H1 (cell line): ENCODE data around the gene KLF4. TPM values are rescaled to one million over a fixed set of nuclear protein-coding genes. Genes with fewer than 3 reads are reported as not detected.

Experiments used
- CTCF ChIA-PET: fragments of 300-600 bp; sonication (Branson Sonifier 250); formaldehyde crosslinking; loops from one replicate; lab custom pipeline; 2021; ENCODE audit not compliant: partially characterized antibody; lab: Charles Lee
- POLR2A ChIA-PET: fragments of 300-600 bp; sonication (Branson Sonifier 250); formaldehyde crosslinking; loops from one replicate; lab custom pipeline; 2021; ENCODE audit warnings: inconsistent platforms; ENCODE audit not compliant: partially characterized antibody; lab: Charles Lee
- DNase-seq, 2 experiments: peaks; one replicate each; pipeline versions ENCODE4 v3.0.0 to v3.0.0-alpha.2; 2010 to 2022; ENCODE audit warnings: low spot score in 2 of 2, low read depth in 1 of 2, mixed read lengths in 1 of 2
- FAIRE-seq: peaks from 2 replicates; lab custom pipeline; 2011; peaks lifted over from hg19 to GRCh38; lab: Jason Lieb, UNC
- H2AFZ ChIP-seq: 2 replicates; pipeline ENCODE4 v1.8.1; 2012; ENCODE audit warnings: low read length, inconsistent platforms
- H2AK5ac ChIP-seq: 2 replicates; pipeline ENCODE4 v1.6.1; 2013; ENCODE audit warnings: low read depth, low read length
- H2BK120ac ChIP-seq: replicated peaks from 2 replicates; pipeline ENCODE3; 2013; ENCODE audit warnings: low read depth, low read length, inconsistent platforms
- H2BK12ac ChIP-seq: 2 replicates; pipeline ENCODE4 v1.6.1; 2013; ENCODE audit warnings: low read depth, low read length
- H2BK15ac ChIP-seq: 2 replicates; pipeline ENCODE4 v1.6.1; 2013; ENCODE audit warnings: low read length
- H2BK20ac ChIP-seq: 2 replicates; pipeline ENCODE4 v1.6.1; 2013; ENCODE audit warnings: low read length
- H2BK5ac ChIP-seq: 2 replicates; pipeline ENCODE4 v1.6.1; 2013; ENCODE audit warnings: low read depth, low read length
- H3K14ac ChIP-seq: 2 replicates; pipeline ENCODE4 v1.6.1; 2013; ENCODE audit warnings: inconsistent platforms; ENCODE audit not compliant: insufficient read length
- H3K18ac ChIP-seq: 2 replicates; pipeline ENCODE4 v1.6.1; 2013; ENCODE audit warnings: low read length; ENCODE audit errors: extremely low read depth
- H3K23ac ChIP-seq: 2 replicates; pipeline ENCODE4 v1.6.1; 2013; ENCODE audit warnings: inconsistent platforms; ENCODE audit not compliant: insufficient read length
- H3K23me2 ChIP-seq: 2 replicates; pipeline ENCODE4 v1.6.1; 2013; ENCODE audit warnings: low read depth, low read length
- H3K27ac ChIP-seq: 2 replicates; pipeline ENCODE4 v1.6.1; 2011; ENCODE audit warnings: low read depth, low read length, inconsistent platforms
- H3K27me3 ChIP-seq, 4 experiments: replicated peaks in 1 of 4; 1 replicate in 1 of 4; 2 replicates in 3 of 4; pipeline versions ENCODE4 v1.6.1 to v1.8.1; 2011 to 2013; ENCODE audit warnings: low read length in 3 of 4, mild to moderate bottlenecking in 3 of 4, inconsistent platforms in 2 of 4, mixed read lengths in 2 of 4, moderate library complexity in 1 of 4; ENCODE audit not compliant: control insufficient read depth in 3 of 4, insufficient read depth in 3 of 4; ENCODE audit errors: extremely low read depth in 1 of 4
- H3K36me3 ChIP-seq, 4 experiments: 2 replicates each; pipeline versions ENCODE4 v1.6.1 to v1.8.1; 2011 to 2013; ENCODE audit warnings: mild to moderate bottlenecking in 4 of 4, low read length in 3 of 4, moderate library complexity in 2 of 4, control low read depth in 1 of 4, inconsistent platforms in 1 of 4; ENCODE audit not compliant: insufficient read depth in 4 of 4, control insufficient read depth in 2 of 4
- H3K4ac ChIP-seq: replicated peaks from 2 replicates; pipeline ENCODE3; 2013; ENCODE audit warnings: low read length, low read depth, mixed read lengths, inconsistent platforms; ENCODE audit not compliant: insufficient read length
- H3K4me1 ChIP-seq, 4 experiments: replicated peaks in 1 of 4; 1 replicate in 1 of 4; 2 replicates in 3 of 4; pipeline versions ENCODE4 v1.6.1 to v1.8.1; 2011 to 2013; ENCODE audit warnings: low read length in 3 of 4, inconsistent platforms in 2 of 4, mixed read lengths in 1 of 4; ENCODE audit not compliant: insufficient read depth in 4 of 4, control insufficient read depth in 3 of 4
- H3K4me2 ChIP-seq, 2 experiments: 2 replicates each; pipeline versions ENCODE4 v1.6.1 to v1.8.1; 2011 to 2013; ENCODE audit warnings: low read depth in 2 of 2, low read length in 2 of 2, control low read depth in 1 of 2, inconsistent platforms in 1 of 2, mild to moderate bottlenecking in 1 of 2; ENCODE audit not compliant: insufficient read depth in 1 of 2
- H3K4me3 ChIP-seq, 4 experiments: fragments of 200-600, 300-600 bp in 1 of 4; sonication (generic), shearing (Covaris generic), sonication (Bioruptor Twin) in 1 of 4; 2 replicates each; pipeline versions ENCODE4 v1.5.1 to v1.8.1; 2011 to 2016; ENCODE audit warnings: low read length in 4 of 4, low read depth in 3 of 4, control low read depth in 2 of 4, inconsistent platforms in 2 of 4, mild to moderate bottlenecking in 2 of 4, mixed read lengths in 1 of 4, moderate library complexity in 1 of 4; ENCODE audit not compliant: insufficient read depth in 2 of 4; ENCODE audit errors: extremely low read depth in 1 of 4
- H3K56ac ChIP-seq: replicated peaks from 2 replicates; pipeline ENCODE3; 2013; ENCODE audit warnings: low read depth, mild to moderate bottlenecking, mixed read lengths, low read length, inconsistent platforms; ENCODE audit not compliant: insufficient read length
- H3K79me1 ChIP-seq: 2 replicates; pipeline ENCODE4 v1.6.1; 2013; ENCODE audit warnings: low read depth, low read length, control low read depth
- H3K79me2 ChIP-seq, 2 experiments: 2 replicates each; pipeline versions ENCODE4 v1.6.1 to v1.8.1; 2012 to 2013; ENCODE audit warnings: low read length in 2 of 2, mild to moderate bottlenecking in 2 of 2, inconsistent platforms in 1 of 2; ENCODE audit not compliant: insufficient read depth in 2 of 2, control insufficient read depth in 1 of 2
- H3K9ac ChIP-seq, 4 experiments: replicated peaks in 1 of 4; 1 replicate in 1 of 4; 2 replicates in 3 of 4; pipeline versions ENCODE4 v1.6.1 to v1.8.1; 2011 to 2013; ENCODE audit warnings: low read depth in 3 of 4, low read length in 3 of 4, control low read depth in 2 of 4, mild to moderate bottlenecking in 2 of 4, moderate library complexity in 2 of 4, inconsistent platforms in 1 of 4; ENCODE audit errors: extremely low read depth in 1 of 4
- H3K9me3 ChIP-seq, 2 experiments: 2 replicates each; pipeline versions ENCODE4 v1.6.1 to v1.8.1; 2012 to 2013; ENCODE audit warnings: mild to moderate bottlenecking in 2 of 2, moderate library complexity in 2 of 2, control low read depth in 1 of 2, inconsistent platforms in 1 of 2, low read depth in 1 of 2, low read length in 1 of 2, mixed read lengths in 1 of 2; ENCODE audit not compliant: insufficient read depth in 2 of 2
- H4K20me1 ChIP-seq, 2 experiments: replicated peaks in 1 of 2; 2 replicates each; pipeline versions ENCODE3 to v1.8.1; 2011 to 2013; ENCODE audit warnings: inconsistent platforms in 2 of 2, low read length in 2 of 2, mild to moderate bottlenecking in 1 of 2; ENCODE audit not compliant: insufficient read depth in 2 of 2, control insufficient read depth in 1 of 2
- H4K5ac ChIP-seq: 2 replicates; pipeline ENCODE4 v1.6.1; 2013; ENCODE audit warnings: low read length, low read depth, mixed read lengths, inconsistent platforms; ENCODE audit not compliant: insufficient read length
- H4K8ac ChIP-seq: 2 replicates; pipeline ENCODE4 v1.8.0; 2013; ENCODE audit warnings: mild to moderate bottlenecking, moderate library complexity, low read length, inconsistent platforms; ENCODE audit not compliant: insufficient read depth; ENCODE audit errors: extremely low read depth
- H4K91ac ChIP-seq: replicated peaks from 2 replicates; pipeline ENCODE3; 2013; ENCODE audit warnings: low read length, mixed read lengths, inconsistent platforms; ENCODE audit not compliant: insufficient read length
- BACH1 ChIP-seq: IDR thresholded peaks from 2 replicates; pipeline ENCODE4 v1.6.1; 2012; ENCODE audit warnings: low read length, improper control_type of control experiment
- BCL11A ChIP-seq, 2 experiments: IDR thresholded peaks; one replicate each; pipeline ENCODE4 v1.6.1; 2011; ENCODE audit warnings: low read depth in 2 of 2, low read length in 2 of 2, mild to moderate bottlenecking in 2 of 2
- CBX5 ChIP-seq: fragments of 300-800, 300-1000 bp; sonication (generic); IDR thresholded peaks from 2 replicates; pipeline ENCODE4 v1.7.1; 2016; ENCODE audit warnings: antibody characterized with exemption, low read length, low read depth
- CREB1 ChIP-seq: IDR thresholded peaks from 2 replicates; pipeline ENCODE4 v1.6.1; 2012; ENCODE audit warnings: inconsistent platforms
- EGR1 ChIP-seq: IDR thresholded peaks from 2 replicates; pipeline ENCODE4 v1.6.1; 2011; ENCODE audit warnings: low read depth, low read length, borderline replicate concordance
- KDM4A ChIP-seq: IDR thresholded peaks from one replicate; pipeline ENCODE4 v1.7.1; 2012; ENCODE audit warnings: low read depth, mild to moderate bottlenecking, moderate library complexity, low read length, inconsistent platforms; ENCODE audit not compliant: severe bottlenecking
- NANOG ChIP-seq: IDR thresholded peaks from 2 replicates; pipeline ENCODE4 v1.6.1; 2011; ENCODE audit warnings: low read length, low read depth, mild to moderate bottlenecking, inconsistent platforms; ENCODE audit not compliant: insufficient read depth, poor library complexity, severe bottlenecking
- POLR2A ChIP-seq, 2 experiments: IDR thresholded peaks; 1 replicate in 1 of 2; 2 replicates in 1 of 2; pipeline ENCODE4 v1.6.1; 2011; ENCODE audit warnings: low read depth in 2 of 2, low read length in 2 of 2, mild to moderate bottlenecking in 2 of 2; ENCODE audit errors: control extremely low read depth in 1 of 2
- RBBP5 ChIP-seq: IDR thresholded peaks from 2 replicates; pipeline ENCODE4 v1.7.1; 2012; ENCODE audit warnings: low read depth, mild to moderate bottlenecking, inconsistent platforms, low read length, moderate library complexity, borderline replicate concordance
- RFX5 ChIP-seq: IDR thresholded peaks from 2 replicates; pipeline ENCODE4 v1.6.1; 2011; ENCODE audit warnings: low read depth, low read length, improper control_type of control experiment, borderline replicate concordance
- TAF7 ChIP-seq: optimal IDR thresholded peaks from 2 replicates; pipeline ENCODE3; 2011; ENCODE audit warnings: low read depth, mild to moderate bottlenecking, inconsistent platforms, low read length, moderate library complexity, borderline replicate concordance
- TBP ChIP-seq: IDR thresholded peaks from 2 replicates; pipeline ENCODE4 v1.6.1; 2011; ENCODE audit warnings: low read depth, low read length, improper control_type of control experiment
- TCF12 ChIP-seq: IDR thresholded peaks from 2 replicates; pipeline ENCODE4 v1.6.1; 2011; ENCODE audit warnings: low read depth, mild to moderate bottlenecking, low read length
- YY1 ChIP-seq: IDR thresholded peaks from 2 replicates; pipeline ENCODE4 v1.6.1; 2011; ENCODE audit warnings: low read depth, mild to moderate bottlenecking, low read length
- WGBS, 2 experiments: shearing (Covaris generic) in 1 of 2; methylation state at CpG; one replicate each; pipeline versions ENCODE4 v1.1.6 to v1.1.7; 2013 to 2015; ENCODE audit warnings: low lambda C conversion rate in 2 of 2, mixed read lengths in 2 of 2, inconsistent platforms in 1 of 2, low coverage in 1 of 2, missing lambda C conversion rate in 1 of 2; ENCODE audit not compliant: insufficient replicate concordance in 2 of 2, insufficient coverage in 1 of 2, insufficient read length in 1 of 2; ENCODE audit errors: extremely low coverage in 1 of 2, missing lambda C conversion rate in 1 of 2; 5-methylcytosine and 5-hydroxymethylcytosine counted together
- polyA plus RNA-seq, 7 experiments: library from polyadenylated mRNA; depleted of rRNA in 3 of 7; stranded (reverse) in 5 of 7; unstranded in 2 of 7; fragments of >200 nt in 5 of 7; fragments of 200-250 nt in 2 of 7; gene quantifications; 1 replicate in 5 of 7; 2 replicates in 1 of 7; 4 replicates in 1 of 7; pipeline versions ENCODE4 v1.2.1 to v1.2.3, GENCODE V29; 2011 to 2013; ENCODE audit warnings: missing spikeins in 2 of 7, mixed read lengths in 2 of 7
- total RNA-seq: library from RNA; stranded (reverse); fragmentation: NEBNext Ultra II Directional; extraction: Animal tissue kit (Norgen Biotek cat#: 25700); gene quantifications from 2 replicates; pipeline ENCODE4 v1.2.1, GENCODE V29; 2021
- TF ChIP-seq, protein P1 (sequence below): IDR thresholded peaks from 2 replicates; pipeline ENCODE4 v1.6.1; 2011; ENCODE audit warnings: low read depth, mild to moderate bottlenecking, low read length; ENCODE audit not compliant: insufficient read depth

Gene KLF4
- total and polyA plus RNA-seq, 2 of the 8 experiments (the other 6 are each of a cell fraction or from before 2014, with no cell fraction given) = 0.77 to 2.8 TPM

DNA sequence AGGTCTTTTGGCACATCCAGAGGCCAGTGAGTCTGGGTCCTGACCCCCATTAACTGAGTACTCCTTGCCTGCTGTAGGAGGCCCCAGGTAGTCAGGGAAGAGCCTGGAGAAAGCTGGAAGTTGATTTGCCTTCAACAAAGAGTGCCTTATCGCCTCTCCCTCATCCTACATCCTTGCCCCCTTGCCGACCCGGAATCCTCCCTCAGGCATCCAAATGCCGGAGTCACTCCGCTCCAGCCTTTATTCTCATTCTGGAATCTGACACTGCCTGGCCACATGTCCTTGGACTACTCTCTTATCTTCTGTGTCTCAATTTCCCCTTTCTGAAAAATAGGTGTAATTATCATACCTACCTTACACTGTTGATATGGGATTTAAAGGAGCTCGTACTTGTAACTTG lies 39.1 kb upstream of the KLF4 start:
- TF ChIP-seq YY1 (no peak), TBP (no peak), CREB1 (no peak), EGR1 (no peak), TAF7 (no peak), KDM4A (no peak), NANOG (no peak), POLR2A (IDR thresholded peaks at IDR 0.05; ENCODE audit: control extremely low read depth in 1 of 2, low read depth in 2 of 2, low read length in 2 of 2) (no peak), TCF12 (no peak), BACH1 (no peak), RFX5 (no peak), BCL11A (IDR thresholded peaks at IDR 0.05; ENCODE audit: low read depth in 2 of 2, low read length in 2 of 2) (no peak), CBX5 (no peak), RBBP5 (no peak)
- TF ChIP-seq, protein P1, sequence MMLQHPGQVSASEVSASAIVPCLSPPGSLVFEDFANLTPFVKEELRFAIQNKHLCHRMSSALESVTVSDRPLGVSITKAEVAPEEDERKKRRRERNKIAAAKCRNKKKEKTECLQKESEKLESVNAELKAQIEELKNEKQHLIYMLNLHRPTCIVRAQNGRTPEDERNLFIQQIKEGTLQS = no peak
- TF ChIP-seq, all 59 proteins: peak for 0
- Histone ChIP-seq H3K27me3 (no peaks in the 10 kb centered on the region), H3K56ac (no peak overlapping the region), H3K4ac (no peak overlapping the region), H4K20me1 (no peaks in the 10 kb centered on the region), H4K8ac (no peak overlapping the region), H3K79me1 (no peaks in the 10 kb centered on the region), H4K91ac (no peak overlapping the region), H3K9me3 (no peaks in the 10 kb centered on the region), H2AK5ac (no peak overlapping the region), H2BK12ac (no peak overlapping the region), H2BK15ac (no peak overlapping the region), H4K5ac (no peak overlapping the region), H3K79me2 (no peaks in the 10 kb centered on the region), H3K23me2 (no peaks in the 10 kb centered on the region), H2BK5ac (no peak overlapping the region), H3K36me3 (no peaks in the 10 kb centered on the region), H3K27ac (no peak overlapping the region), H3K4me1 (no peaks in the 10 kb centered on the region), H3K18ac (no peak overlapping the region), H3K14ac (no peak overlapping the region), H3K23ac (no peak overlapping the region), H2BK120ac (no peak overlapping the region), H3K4me3 (no peak overlapping the region), H3K9ac (no peak overlapping the region), H2AFZ (no peak overlapping the region), H2BK20ac (no peak overlapping the region), H3K4me2 (no peak overlapping the region)
- WGBS, 2 experiments = 96% methylated on average over 6 of the region's 6 CpGs; no CpG with 5 or more reads in 1 of the 2 experiments
- POLR2A ChIA-PET = no interaction called here
- no peak for DNase-seq
- CTCF ChIA-PET = interaction anchor here (0.9 to 1.5 kb wide), 3 partner anchors 34 to 939 kb away, joined by 3 to 4 read pairs (median 3); no protein-coding TSS in a partner anchor
- FAIRE-seq = no peak
